22Rv1 (cell line): ENCODE data around the gene KCNQ1.

ENCODE experiments used
- H3K27ac ChIP-seq: fragments of 450-650 bp; 2 replicates; pipeline ENCODE4 v1.5.1; 2017
- CTCF ChIP-seq: fragments of 450-650 bp; IDR thresholded peaks from 2 replicates; pipeline ENCODE4 v1.5.1; 2017; ENCODE audit warnings: mild to moderate bottlenecking
- ZFX ChIP-seq: fragments of 450-650 bp; IDR thresholded peaks from 2 replicates; pipeline ENCODE4 v1.6.1; 2017; ENCODE audit warnings: antibody characterized with exemption, borderline replicate concordance

Gene KCNQ1

GRCh38 chr11:2672553-2673249 lies 227.9 kb downstream of the KCNQ1 start:
- no peak for TF ChIP-seq ZFX
- no peak for TF ChIP-seq CTCF
- no peak overlapping the region for H3K27ac ChIP-seq

- H3K27ac ChIP-seq, result no peak overlapping the region
- no peak for TF ChIP-seq ZFX
- TF ChIP-seq CTCF, result no peak
Observed at GRCh38 chr11:2673250-2673610, 228.4 kb downstream of the KCNQ1 start.

GRCh38 chr11:2673871-2674471 lies 229.2 kb downstream of the KCNQ1 start:
- H3K27ac ChIP-seq, result no peak overlapping the region
- TF ChIP-seq ZFX (no peak), CTCF (no peak)

- no peak overlapping the region for H3K27ac ChIP-seq
- TF ChIP-seq ZFX, result no peak
- no peak for TF ChIP-seq CTCF
Observed at GRCh38 chr11:2674658-2675131, 229.9 kb downstream of the KCNQ1 start.

GRCh38 chr11:2675540-2675939 lies 230.7 kb downstream of the KCNQ1 start:
- TF ChIP-seq ZFX (no peak), CTCF (no peak)
- H3K27ac ChIP-seq, result no peak overlapping the region

- TF ChIP-seq ZFX (no peak), CTCF (no peak)
- no peak overlapping the region for H3K27ac ChIP-seq
Observed at GRCh38 chr11:2677127-2677526, 232.3 kb downstream of the KCNQ1 start.

GRCh38 chr11:2678396-2678795 lies 233.6 kb downstream of the KCNQ1 start:
- no peak for TF ChIP-seq CTCF

More at GRCh38 chr11:2678396-2678795, 233.6 kb downstream of the KCNQ1 start:
- H3K27ac ChIP-seq, result no peak overlapping the region
